AG04449 (cell line): ENCODE data around the gene INAVA.
"Not testable (repeated sequence)": the region's sequence is repeated elsewhere in the genome, so short reads cannot be mapped to it uniquely, and the experiment has no call there.

Experiments
- CTCF ChIA-PET: fragments of 350-600 bp; formaldehyde crosslinking; extraction: SDS; loops from one replicate; lab custom pipeline; 2021; ENCODE audit warnings: antibody characterized with exemption; lab: Yijun Ruan, JAX
- POLR2A ChIA-PET: fragments of 400-600, 350-600 bp; formaldehyde crosslinking; extraction: SDS; loops from one replicate; lab custom pipeline; 2020; ENCODE audit warnings: antibody characterized with exemption, inconsistent platforms; lab: Yijun Ruan, JAX
- DNase-seq: peaks from one replicate; pipeline ENCODE4 v3.0.0-alpha.2; 2010; ENCODE audit warnings: low read depth, low spot score
- H3K4me3 ChIP-seq: 2 replicates; pipeline ENCODE4 v1.5.1; 2011; ENCODE audit warnings: low read depth, mild to moderate bottlenecking, control low read depth, low read length
- CTCF ChIP-seq: IDR thresholded peaks from one replicate; pipeline ENCODE4 v1.5.1; 2011; ENCODE audit warnings: mild to moderate bottlenecking, moderate library complexity, low read length, control low read depth, inconsistent platforms; ENCODE audit not compliant: insufficient read depth; ENCODE audit errors: missing control alignments

The INAVA gene

DNA sequence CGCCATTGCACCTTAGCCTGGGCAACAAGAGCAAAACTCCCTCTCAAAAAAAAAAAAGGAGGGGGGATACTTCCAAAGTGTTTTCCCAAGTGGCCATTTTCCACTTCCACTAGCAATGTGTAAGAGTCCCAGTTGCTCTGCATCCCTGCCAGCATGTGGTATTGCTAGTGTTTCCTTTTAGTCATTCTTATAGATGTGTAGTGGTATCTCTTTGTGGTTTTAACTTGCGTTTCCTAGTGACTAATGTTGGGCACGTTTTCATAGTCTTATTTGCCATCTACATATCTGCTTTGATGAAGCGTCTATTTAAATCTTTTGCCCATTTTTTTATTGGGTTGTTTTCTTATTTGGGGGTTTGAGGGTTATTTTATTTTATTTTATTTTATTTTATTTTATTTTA is 31.1 kb downstream of the INAVA start:
- ChIA-PET CTCF (no interaction called here), POLR2A (no interaction called here)
- no peak overlapping the region for H3K4me3 ChIP-seq
- DNase-seq, result no peak
- TF ChIP-seq CTCF, result no peak

- ChIA-PET POLR2A (no interaction called here), CTCF (no interaction called here)
- no peak overlapping the region for H3K4me3 ChIP-seq
- no peak for DNase-seq
- no peak for TF ChIP-seq CTCF
These were observed 35.0 kb downstream of the INAVA start for GRCh38 chr1:200929530-200930278.

- POLR2A ChIA-PET, DNase-seq, CTCF ChIA-PET, H3K4me3 ChIP-seq: not testable (repeated sequence)
These were observed 35.6 kb downstream of the INAVA start for GRCh38 chr1:200930285-200930684.

DNA sequence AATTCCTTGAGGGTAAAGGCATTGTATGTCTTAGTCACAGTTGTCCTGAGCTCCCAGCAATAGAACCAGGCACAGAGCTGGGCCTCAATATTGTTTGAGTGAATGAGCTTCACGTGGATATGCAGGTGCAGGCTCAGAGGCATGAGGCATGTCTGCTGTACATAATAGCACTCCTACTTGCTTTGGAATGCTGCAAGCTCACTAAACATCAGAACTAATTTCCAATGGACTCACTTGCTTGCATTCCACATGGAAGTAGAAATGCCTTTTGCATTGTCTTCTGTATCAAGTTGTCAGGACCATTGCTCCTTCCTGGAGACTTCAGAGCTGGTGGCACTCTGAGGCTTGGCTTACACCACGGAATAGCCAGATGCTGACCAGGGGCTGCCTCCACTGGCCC is 37.1 kb downstream of the INAVA start:
- POLR2A ChIA-PET, result no interaction called here
- no peak for TF ChIP-seq CTCF
- CTCF ChIA-PET, result no interaction called here

DNA sequence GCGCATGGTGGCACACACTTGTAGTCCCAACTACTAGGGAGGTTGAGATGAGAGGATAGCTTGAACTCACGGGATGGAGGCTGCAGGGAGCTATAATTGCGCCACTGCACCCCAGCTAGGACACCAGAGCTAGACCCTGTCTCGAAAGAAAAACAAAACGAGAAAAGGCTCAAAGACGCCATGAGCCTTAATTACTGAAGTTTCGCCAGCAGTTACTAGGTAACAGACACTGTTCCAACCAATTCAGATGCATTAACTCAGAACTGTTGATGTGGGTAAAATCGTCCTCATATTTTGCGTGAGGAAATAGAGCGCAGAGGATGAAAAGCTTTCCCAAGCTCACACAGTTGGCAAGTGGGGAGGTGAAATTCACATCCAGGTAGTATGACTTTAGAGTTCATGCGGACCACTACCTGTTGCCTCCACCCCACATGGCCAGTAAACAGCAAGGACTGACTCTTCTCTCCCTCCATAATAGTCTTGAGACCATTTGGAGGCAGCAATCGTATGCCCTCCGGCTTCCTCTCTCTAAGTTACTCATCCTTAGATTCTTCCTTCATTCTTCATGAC is 40.1 kb downstream of the INAVA start:
- H3K4me3 ChIP-seq, result no peak overlapping the region
- CTCF ChIA-PET, result no interaction called here
- DNase-seq, result no peak
- TF ChIP-seq CTCF, result no peak
- POLR2A ChIA-PET, result no interaction called here

More for the DNA sequence above, 37.1 kb downstream of the INAVA start:
- H3K4me3 ChIP-seq, result no peak overlapping the region
- no peak for DNase-seq

GRCh38 chr1:200935286-200935962 is 40.7 kb downstream of the INAVA start:
- POLR2A ChIA-PET, DNase-seq, CTCF ChIA-PET, H3K4me3 ChIP-seq: not testable (repeated sequence)

DNA sequence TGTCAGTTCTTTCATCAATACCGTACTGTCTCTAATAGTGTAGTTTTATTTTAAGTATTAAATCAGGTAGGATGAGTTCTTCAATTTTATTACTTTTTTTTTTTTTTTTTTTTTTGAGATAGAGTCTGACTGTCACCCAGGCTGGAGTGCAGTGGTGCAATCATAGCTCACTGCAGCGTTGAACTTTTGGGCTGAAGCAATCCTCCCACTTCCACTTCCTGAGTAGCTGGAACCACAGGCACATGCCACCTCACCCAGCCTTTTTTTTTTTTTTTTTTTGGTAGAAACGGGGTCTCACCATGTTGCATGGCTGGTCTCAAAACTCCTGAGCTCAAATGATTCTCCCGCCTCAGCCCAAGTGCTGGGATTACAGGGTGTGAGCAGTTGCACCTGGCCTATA is 44.3 kb downstream of the INAVA start:
- DNase-seq, result no peak
- no peak overlapping the region for H3K4me3 ChIP-seq
- CTCF ChIA-PET, result no interaction called here
- no peak for TF ChIP-seq CTCF
- POLR2A ChIA-PET, result interaction anchor here (0.7 kb wide), 1 partner anchor 44 kb away, joined by 3 read pairs; no protein-coding TSS in a partner anchor
